DND-41 (cell line): Measurements from ENCODE around the gene RNF149.

Experiments used
- CTCF ChIP-seq: IDR thresholded peaks from 2 replicates; pipeline ENCODE4 v1.5.1; 2012; ENCODE audit warnings: borderline replicate concordance, low read length, moderate library complexity, mild to moderate bottlenecking; ENCODE audit not compliant: poor library complexity, severe bottlenecking; ENCODE audit errors: extremely low read depth
- EZH2 ChIP-seq: IDR thresholded peaks from 3 replicates; pipeline ENCODE4 v1.6.1; 2012; ENCODE audit warnings: borderline replicate concordance, low read depth, mild to moderate bottlenecking, moderate library complexity, low read length, inconsistent platforms; ENCODE audit not compliant: severe bottlenecking

GRCh38 chr2:101356055-101356454 is 47.6 kb upstream of the RNF149 start:
- TF ChIP-seq CTCF (no peak), EZH2 (no peak)
